GM12878 (cell line): ENCODE results near the gene HES7. TPM values are rescaled to one million over a fixed set of nuclear protein-coding genes. Genes with fewer than 3 reads are reported as not detected.

Experiments used
- BCL3 ChIP-seq: IDR thresholded peaks from 2 replicates; pipeline ENCODE4 v1.6.1; 2011; ENCODE audit warnings: borderline replicate concordance, low read depth, mild to moderate bottlenecking, moderate library complexity, low read length; ENCODE audit not compliant: insufficient read depth, poor library complexity, severe bottlenecking
- CEBPZ ChIP-seq: fragments of 150-350 bp; IDR thresholded peaks from 2 replicates; pipeline ENCODE4 v1.6.1; 2016; ENCODE audit warnings: low read depth, low read length
- CHD1 ChIP-seq: IDR thresholded peaks from 2 replicates; pipeline ENCODE4 v1.6.1; 2012; ENCODE audit warnings: low read depth, low read length, improper control_type of control experiment
- EZH2 ChIP-seq: IDR thresholded peaks from 2 replicates; pipeline ENCODE4 v1.6.1; 2012; ENCODE audit warnings: low read depth, mild to moderate bottlenecking, control low read depth, inconsistent platforms, low read length, borderline replicate concordance; ENCODE audit not compliant: control insufficient read depth
- IKZF2 ChIP-seq, 2 experiments: fragments of 450-650 bp; IDR thresholded peaks; 2 replicates each; pipeline ENCODE4 v1.6.1; 2017; ENCODE audit warnings: mild to moderate bottlenecking in 2 of 2, moderate library complexity in 2 of 2
- LARP7 ChIP-seq: fragments of 450-650 bp; IDR thresholded peaks from 2 replicates; pipeline ENCODE4 v1.6.1; 2017; ENCODE audit warnings: mild to moderate bottlenecking
- MEF2B ChIP-seq: fragments of 450-650 bp; IDR thresholded peaks from 2 replicates; pipeline ENCODE4 v1.6.1; 2018; ENCODE audit warnings: mild to moderate bottlenecking, moderate library complexity; ENCODE audit not compliant: partially characterized antibody, poor library complexity, severe bottlenecking
- MTA3 ChIP-seq: IDR thresholded peaks from 2 replicates; pipeline ENCODE4 v1.6.1; 2012; ENCODE audit warnings: low read length, inconsistent platforms, borderline replicate concordance
- POLR2AphosphoS5 ChIP-seq: IDR thresholded peaks from 2 replicates; pipeline ENCODE4 v1.6.1; 2011; ENCODE audit warnings: mild to moderate bottlenecking, low read length, inconsistent platforms
- SIX5 ChIP-seq: IDR thresholded peaks from 2 replicates; pipeline ENCODE4 v1.6.1; 2011; ENCODE audit warnings: mild to moderate bottlenecking, low read depth, low read length, moderate library complexity; ENCODE audit not compliant: severe bottlenecking
- SMAD1 ChIP-seq: fragments of 450-650 bp; IDR thresholded peaks from 2 replicates; pipeline ENCODE4 v1.6.1; 2018; ENCODE audit warnings: mild to moderate bottlenecking, low read depth; ENCODE audit not compliant: partially characterized antibody
- polyA plus RNA-seq, 11 experiments: library from polyadenylated mRNA; depleted of rRNA in 4 of 11; unstranded in 6 of 11; stranded (reverse) in 5 of 11; fragments of >200 nt; fragmentation: Nextera tagmentation in 4 of 11; fragmentation: Illumina TruSeq in 1 of 11; extraction: Ambion mirVana in 4 of 11; extraction: Trizol in 1 of 11; gene quantifications; 1 replicate in 1 of 11; 2 replicates in 10 of 11; pipeline versions ENCODE4 v1.2.1 to v1.2.3, GENCODE V29; 2011 to 2016; ENCODE audit warnings: inconsistent platforms in 2 of 11, missing spikeins in 2 of 11, low read depth in 1 of 11
- total RNA-seq, 4 experiments: library from RNA; depleted of rRNA in 3 of 4; stranded (reverse); fragments of >200 nt in 3 of 4; fragmentation: Illumina TruSeq in 1 of 4; extraction: Trizol in 1 of 4; gene quantifications; 2 replicates each; pipeline versions ENCODE4 v1.2.1 to v1.2.3, GENCODE V29; 2013 to 2021
- TF ChIP-seq, protein P1 (sequence below): fragments of 450-650 bp; formaldehyde crosslinking; IDR thresholded peaks from 2 replicates; pipeline ENCODE4 v1.4.0; 2020; ENCODE audit warnings: mild to moderate bottlenecking, moderate library complexity
- TF ChIP-seq, protein P2 (sequence below): fragments of 450-650 bp; IDR thresholded peaks from 2 replicates; pipeline ENCODE4 v1.6.1; 2016; ENCODE audit warnings: mild to moderate bottlenecking
- TF ChIP-seq, protein P3 (sequence below): fragments of 450-650 bp; IDR thresholded peaks from 2 replicates; pipeline ENCODE4 v1.6.1; 2017; ENCODE audit warnings: low read depth, mild to moderate bottlenecking, moderate library complexity

HES7 gene
- total and polyA plus RNA-seq, 10 of the 15 experiments (the other 5 are each of a cell fraction or from before 2014, with no cell fraction given), result 0.07 to 1.3 (median 0.63) TPM; not detected in 4

GRCh38 chr17:8138374-8138671, 14.4 kb upstream of the HES7 start (continued):
- TF ChIP-seq, protein P1, sequence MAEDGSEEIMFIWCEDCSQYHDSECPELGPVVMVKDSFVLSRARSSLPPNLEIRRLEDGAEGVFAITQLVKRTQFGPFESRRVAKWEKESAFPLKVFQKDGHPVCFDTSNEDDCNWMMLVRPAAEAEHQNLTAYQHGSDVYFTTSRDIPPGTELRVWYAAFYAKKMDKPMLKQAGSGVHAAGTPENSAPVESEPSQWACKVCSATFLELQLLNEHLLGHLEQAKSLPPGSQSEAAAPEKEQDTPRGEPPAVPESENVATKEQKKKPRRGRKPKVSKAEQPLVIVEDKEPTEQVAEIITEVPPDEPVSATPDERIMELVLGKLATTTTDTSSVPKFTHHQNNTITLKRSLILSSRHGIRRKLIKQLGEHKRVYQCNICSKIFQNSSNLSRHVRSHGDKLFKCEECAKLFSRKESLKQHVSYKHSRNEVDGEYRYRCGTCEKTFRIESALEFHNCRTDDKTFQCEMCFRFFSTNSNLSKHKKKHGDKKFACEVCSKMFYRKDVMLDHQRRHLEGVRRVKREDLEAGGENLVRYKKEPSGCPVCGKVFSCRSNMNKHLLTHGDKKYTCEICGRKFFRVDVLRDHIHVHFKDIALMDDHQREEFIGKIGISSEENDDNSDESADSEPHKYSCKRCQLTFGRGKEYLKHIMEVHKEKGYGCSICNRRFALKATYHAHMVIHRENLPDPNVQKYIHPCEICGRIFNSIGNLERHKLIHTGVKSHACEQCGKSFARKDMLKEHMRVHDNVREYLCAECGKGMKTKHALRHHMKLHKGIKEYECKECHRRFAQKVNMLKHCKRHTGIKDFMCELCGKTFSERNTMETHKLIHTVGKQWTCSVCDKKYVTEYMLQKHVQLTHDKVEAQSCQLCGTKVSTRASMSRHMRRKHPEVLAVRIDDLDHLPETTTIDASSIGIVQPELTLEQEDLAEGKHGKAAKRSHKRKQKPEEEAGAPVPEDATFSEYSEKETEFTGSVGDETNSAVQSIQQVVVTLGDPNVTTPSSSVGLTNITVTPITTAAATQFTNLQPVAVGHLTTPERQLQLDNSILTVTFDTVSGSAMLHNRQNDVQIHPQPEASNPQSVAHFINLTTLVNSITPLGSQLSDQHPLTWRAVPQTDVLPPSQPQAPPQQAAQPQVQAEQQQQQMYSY, result no peak
- no peak for TF ChIP-seq LARP7
- no peak for TF ChIP-seq SIX5
- no peak for TF ChIP-seq CHD1
- no peak for TF ChIP-seq EZH2
- TF ChIP-seq, protein P2, sequence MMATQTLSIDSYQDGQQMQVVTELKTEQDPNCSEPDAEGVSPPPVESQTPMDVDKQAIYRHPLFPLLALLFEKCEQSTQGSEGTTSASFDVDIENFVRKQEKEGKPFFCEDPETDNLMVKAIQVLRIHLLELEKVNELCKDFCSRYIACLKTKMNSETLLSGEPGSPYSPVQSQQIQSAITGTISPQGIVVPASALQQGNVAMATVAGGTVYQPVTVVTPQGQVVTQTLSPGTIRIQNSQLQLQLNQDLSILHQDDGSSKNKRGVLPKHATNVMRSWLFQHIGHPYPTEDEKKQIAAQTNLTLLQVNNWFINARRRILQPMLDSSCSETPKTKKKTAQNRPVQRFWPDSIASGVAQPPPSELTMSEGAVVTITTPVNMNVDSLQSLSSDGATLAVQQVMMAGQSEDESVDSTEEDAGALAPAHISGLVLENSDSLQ, result no peak
- TF ChIP-seq MTA3, result 0 out of 2 replicates have a peak, but pooled peaks have one; percentile 21
- no peak for TF ChIP-seq BCL3
- TF ChIP-seq, protein P3, sequence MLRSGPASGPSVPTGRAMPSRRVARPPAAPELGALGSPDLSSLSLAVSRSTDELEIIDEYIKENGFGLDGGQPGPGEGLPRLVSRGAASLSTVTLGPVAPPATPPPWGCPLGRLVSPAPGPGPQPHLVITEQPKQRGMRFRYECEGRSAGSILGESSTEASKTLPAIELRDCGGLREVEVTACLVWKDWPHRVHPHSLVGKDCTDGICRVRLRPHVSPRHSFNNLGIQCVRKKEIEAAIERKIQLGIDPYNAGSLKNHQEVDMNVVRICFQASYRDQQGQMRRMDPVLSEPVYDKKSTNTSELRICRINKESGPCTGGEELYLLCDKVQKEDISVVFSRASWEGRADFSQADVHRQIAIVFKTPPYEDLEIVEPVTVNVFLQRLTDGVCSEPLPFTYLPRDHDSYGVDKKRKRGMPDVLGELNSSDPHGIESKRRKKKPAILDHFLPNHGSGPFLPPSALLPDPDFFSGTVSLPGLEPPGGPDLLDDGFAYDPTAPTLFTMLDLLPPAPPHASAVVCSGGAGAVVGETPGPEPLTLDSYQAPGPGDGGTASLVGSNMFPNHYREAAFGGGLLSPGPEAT, result peak; percentile 65; the same call in 1 of the 2 replicates
- peak; percentile 60 for TF ChIP-seq SMAD1
- no peak for TF ChIP-seq CEBPZ
- no peak for TF ChIP-seq IKZF2 (IDR thresholded peaks at IDR 0.05)
- peak; percentile 78 for TF ChIP-seq MEF2B
- no peak for TF ChIP-seq POLR2AphosphoS5
